Measurements from ENCODE around the gene NFE2L1. TPM values are rescaled to one million over a fixed set of nuclear protein-coding genes. Genes with fewer than 3 reads are reported as not detected.

Gene NFE2L1
- total RNA-seq, 1 experiment from 2014 or later: 161 TPM

GRCh38 chr17:48055531-48056245, 7.5 kb downstream of the NFE2L1 start:
- Mint-ChIP-seq H3K27ac (peak overlapping the region; percentile 99 to 100 (median 100)), H3K36me3 (ENCODE audit: insufficient read depth in 1 of 3, low read depth in 3 of 3) (peaks cover 69 to 79% (median 70%) of the 10 kb centered on the region in 3 experiments), H3K9me3 (no peaks in the 10 kb centered on the region; a peak in 2 of 5 replicates), H3K27me3 (ENCODE audit: low read depth) (no peaks in the 10 kb centered on the region; the same call in 1 of the 2 replicates), H3K4me3 (peak overlapping the region; percentile 90 to 94), H3K4me1 (peaks cover 65 to 79% of the 10 kb centered on the region in 2 experiments)
- peak; percentile 96 for DNase-seq
- no peaks in the 10 kb centered on the region for H3K9me3 ChIP-seq (ENCODE audit: control insufficient read depth, low read depth, low read length)
- peak overlapping the region; percentile 54; the same call in 1 of the 2 replicates for H3K4ac ChIP-seq (ENCODE audit: low read depth, low read length)
- no peak overlapping the region for H2BK12ac ChIP-seq (ENCODE audit: insufficient read length, low read depth, low read length)
- H2BK15ac ChIP-seq (ENCODE audit: low read depth, low read length): no peak overlapping the region
- peak overlapping the region; percentile 30 for H4K91ac ChIP-seq (ENCODE audit: insufficient read length, low read depth, low read length)
- H3K23ac ChIP-seq (ENCODE audit: insufficient read length, low read depth, low read length): no peak overlapping the region
- no peak overlapping the region for H2BK20ac ChIP-seq (ENCODE audit: low read depth, low read length, poor library complexity, severe bottlenecking)
- H3K14ac ChIP-seq (ENCODE audit: insufficient read depth, low read length): peak overlapping the region; percentile 74; the same call in 1 of the 2 replicates
- no peak overlapping the region for H2BK5ac ChIP-seq (ENCODE audit: insufficient read length, low read length)
- no peak overlapping the region for H4K8ac ChIP-seq (replicated peaks; ENCODE audit: insufficient read length, low read depth, low read length)
- peak overlapping the region; percentile 72 for H3K27ac ChIP-seq (ENCODE audit: insufficient read length, low read depth, low read length)
- peaks cover 8% of the 10 kb centered on the region for H3K23me2 ChIP-seq (ENCODE audit: insufficient read length, low read depth, low read length, poor library complexity, severe bottlenecking)
- peak overlapping the region; percentile 77 for H3K18ac ChIP-seq (ENCODE audit: insufficient read length, low read depth, low read length)
- H4K5ac ChIP-seq (ENCODE audit: insufficient read length, low read depth, low read length): peak overlapping the region; percentile 28
- no peak overlapping the region for H3K56ac ChIP-seq (ENCODE audit: insufficient read length, low read depth, low read length)
- no peak for TF ChIP-seq CTCF (conservative IDR thresholded peaks at IDR 0.05)
- peak overlapping the region; percentile 77 for H3K4me2 ChIP-seq (ENCODE audit: insufficient read depth, insufficient read length, low read length)
- no peak overlapping the region for H2AFZ ChIP-seq (ENCODE audit: low read length)
- H3K79me2 ChIP-seq (ENCODE audit: insufficient read depth, low read length): peaks cover 14% of the 10 kb centered on the region; the same call in 1 of the 2 replicates
- H3K9ac ChIP-seq (ENCODE audit: extremely low read depth, insufficient read length, low read length): peak overlapping the region; percentile 49
- H3K4me1 ChIP-seq (ENCODE audit: insufficient read depth, low read length): peaks cover 18% of the 10 kb centered on the region; the same call in 1 of the 2 replicates
- no CpG with 5 or more reads among the region's 5 CpGs for WGBS (ENCODE audit: extremely low coverage, insufficient read length, low lambda C conversion rate)
- peak overlapping the region; percentile 78 for H3T11ph ChIP-seq (ENCODE audit: low read length)
- H2AK5ac ChIP-seq (ENCODE audit: insufficient read length, low read length): no peak overlapping the region
- H3K79me1 ChIP-seq (ENCODE audit: insufficient read depth, low read depth, low read length, poor library complexity, severe bottlenecking): peaks cover 4% of the 10 kb centered on the region
- no peaks in the 10 kb centered on the region for H3K27me3 ChIP-seq (ENCODE audit: insufficient read depth, low read length)
- peak overlapping the region; percentile 78 for H2BK120ac ChIP-seq (ENCODE audit: low read depth, low read length, poor library complexity, severe bottlenecking)
- H4K20me1 ChIP-seq (ENCODE audit: control insufficient read depth, insufficient read depth, insufficient read length): no peaks in the 10 kb centered on the region

Data from H9 (cell line).